NCI-H1417 treated with DMSO at 0.1 percent for 48 hours (cell line): ENCODE results near the gene SLC38A1.

Experiments
- DNase-seq: peaks from one replicate; lab custom pipeline; 2025; lab: John Stamatoyannopoulos, UW

Gene SLC38A1

GRCh38 chr12:46133751-46134150 is 135.1 kb downstream of the SLC38A1 start:
- DNase-seq = no peak
